ENCODE data around the gene KDM1A. TPM values are rescaled to one million over a fixed set of nuclear protein-coding genes. Genes with fewer than 3 reads are reported as not detected.

The KDM1A gene
- total RNA-seq, 1 experiment from 2014 or later, result 204 TPM

- Histone ChIP-seq H2AFZ (ENCODE audit: low read length) (peak overlapping the region; percentile 91), H3K23me2 (ENCODE audit: insufficient read length, low read depth, low read length, poor library complexity, severe bottlenecking) (no peaks in the 10 kb centered on the region), H2BK12ac (ENCODE audit: insufficient read length, low read depth, low read length) (no peak overlapping the region), H4K5ac (ENCODE audit: insufficient read length, low read depth, low read length) (peak overlapping the region; percentile 45), H3K23ac (ENCODE audit: insufficient read length, low read depth, low read length) (no peak overlapping the region), H3K4me2 (ENCODE audit: insufficient read depth, insufficient read length, low read length) (no peak overlapping the region), H2BK5ac (ENCODE audit: insufficient read length, low read length) (no peak overlapping the region), H3K4me1 (ENCODE audit: insufficient read depth, low read length) (no peaks in the 10 kb centered on the region), H3K18ac (ENCODE audit: insufficient read length, low read depth, low read length) (peak overlapping the region; percentile 36), H3K9me3 (ENCODE audit: control insufficient read depth, low read depth, low read length) (no peaks in the 10 kb centered on the region), H3K14ac (ENCODE audit: insufficient read depth, low read length) (no peak overlapping the region; the same call in 1 of the 2 replicates), H4K20me1 (ENCODE audit: control insufficient read depth, insufficient read depth, insufficient read length) (no peaks in the 10 kb centered on the region), H3K9ac (ENCODE audit: extremely low read depth, insufficient read length, low read length) (no peak overlapping the region), H3K27ac (ENCODE audit: insufficient read length, low read depth, low read length) (no peak overlapping the region), H2BK15ac (ENCODE audit: low read depth, low read length) (no peak overlapping the region), H2AK5ac (ENCODE audit: insufficient read length, low read length) (no peak overlapping the region), H3K4ac (ENCODE audit: low read depth, low read length) (no peak overlapping the region), H2BK120ac (ENCODE audit: low read depth, low read length, poor library complexity, severe bottlenecking) (no peak overlapping the region), H3K56ac (ENCODE audit: insufficient read length, low read depth, low read length) (no peak overlapping the region), H3K27me3 (ENCODE audit: insufficient read depth, low read length) (no peaks in the 10 kb centered on the region), H3T11ph (ENCODE audit: low read length) (no peak overlapping the region), H3K79me2 (ENCODE audit: insufficient read depth, low read length) (no peaks in the 10 kb centered on the region; the same call in 1 of the 2 replicates), H4K91ac (ENCODE audit: insufficient read length, low read depth, low read length) (no peak overlapping the region), H3K79me1 (ENCODE audit: insufficient read depth, low read depth, low read length, poor library complexity, severe bottlenecking) (no peaks in the 10 kb centered on the region), H2BK20ac (ENCODE audit: low read depth, low read length, poor library complexity, severe bottlenecking) (no peak overlapping the region), H4K8ac (replicated peaks; ENCODE audit: insufficient read length, low read depth, low read length) (no peak overlapping the region)
- Mint-ChIP-seq H3K36me3 (ENCODE audit: insufficient read depth in 1 of 3, low read depth in 3 of 3) (no peaks in the 10 kb centered on the region), H3K9me3 (no peaks in the 10 kb centered on the region; a peak in 1 of 5 replicates), H3K27me3 (ENCODE audit: low read depth) (peaks cover 2% of the 10 kb centered on the region), H3K4me3 (no peak overlapping the region; a peak in 1 of 5 replicates), H3K27ac (peak overlapping the region; percentile 28 to 97 (median 55); a peak in 5 of 7 replicates), H3K4me1 (peaks cover 7 to 20% of the 10 kb centered on the region in 2 experiments)
- DNase-seq, result peak; percentile 84
- WGBS (ENCODE audit: extremely low coverage, insufficient read length, low lambda C conversion rate), result no CpG with 5 or more reads among the region's 9 CpGs
- peak; percentile 90 for TF ChIP-seq CTCF (conservative IDR thresholded peaks at IDR 0.05)
These were observed 42.6 kb upstream of the KDM1A start for GRCh38 chr1:22976461-22977243.

All from H9 (cell line).